ENCODE data around the gene HOMER3. TPM values are rescaled to one million over a fixed set of nuclear protein-coding genes. Genes with fewer than 3 reads are reported as not detected.

The HOMER3 gene
- total RNA-seq, 1 donor from 2014 or later: 50.6 TPM

DNA sequence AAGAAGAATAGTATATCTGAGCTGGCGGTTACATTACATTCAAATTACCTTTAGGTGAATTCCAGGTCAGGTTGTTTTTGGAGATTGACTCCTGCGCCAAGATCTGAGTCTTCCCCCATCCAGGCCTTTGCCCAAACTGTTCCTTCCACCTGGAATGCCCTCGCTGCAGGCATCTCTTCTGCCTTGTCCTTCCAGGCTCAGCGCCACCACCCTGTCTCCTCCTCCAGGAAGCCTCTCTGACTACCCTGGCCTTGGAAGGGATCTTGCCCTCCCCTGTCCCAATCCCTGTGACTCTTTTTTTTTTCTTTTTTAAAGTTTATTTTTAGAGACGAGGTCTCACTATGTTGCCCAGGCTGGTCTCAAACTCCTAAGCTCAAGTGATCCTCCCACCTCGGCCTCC is 1.7 kb upstream of the HOMER3 start:
- no peak overlapping the region for H3K4me3 Mint-ChIP-seq (ENCODE audit: unreplicated experiment)
- H3K27me3 Mint-ChIP-seq (ENCODE audit: low read depth): no peaks in the 10 kb centered on the region
- no peaks in the 10 kb centered on the region for H3K9me3 Mint-ChIP-seq (ENCODE audit: low read depth)
- peaks cover 4% of the 10 kb centered on the region for H3K36me3 Mint-ChIP-seq (ENCODE audit: low read depth)
- H3K4me1 Mint-ChIP-seq (ENCODE audit: low read depth): peaks cover 16% of the 10 kb centered on the region
- TF ChIP-seq, protein P1, sequence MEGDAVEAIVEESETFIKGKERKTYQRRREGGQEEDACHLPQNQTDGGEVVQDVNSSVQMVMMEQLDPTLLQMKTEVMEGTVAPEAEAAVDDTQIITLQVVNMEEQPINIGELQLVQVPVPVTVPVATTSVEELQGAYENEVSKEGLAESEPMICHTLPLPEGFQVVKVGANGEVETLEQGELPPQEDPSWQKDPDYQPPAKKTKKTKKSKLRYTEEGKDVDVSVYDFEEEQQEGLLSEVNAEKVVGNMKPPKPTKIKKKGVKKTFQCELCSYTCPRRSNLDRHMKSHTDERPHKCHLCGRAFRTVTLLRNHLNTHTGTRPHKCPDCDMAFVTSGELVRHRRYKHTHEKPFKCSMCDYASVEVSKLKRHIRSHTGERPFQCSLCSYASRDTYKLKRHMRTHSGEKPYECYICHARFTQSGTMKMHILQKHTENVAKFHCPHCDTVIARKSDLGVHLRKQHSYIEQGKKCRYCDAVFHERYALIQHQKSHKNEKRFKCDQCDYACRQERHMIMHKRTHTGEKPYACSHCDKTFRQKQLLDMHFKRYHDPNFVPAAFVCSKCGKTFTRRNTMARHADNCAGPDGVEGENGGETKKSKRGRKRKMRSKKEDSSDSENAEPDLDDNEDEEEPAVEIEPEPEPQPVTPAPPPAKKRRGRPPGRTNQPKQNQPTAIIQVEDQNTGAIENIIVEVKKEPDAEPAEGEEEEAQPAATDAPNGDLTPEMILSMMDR (IDR thresholded peaks at IDR 0.05): no peak
- H3K27ac Mint-ChIP-seq (ENCODE audit: unreplicated experiment): no peak overlapping the region
- no peak for DNase-seq (ENCODE audit: low spot score)

DNA sequence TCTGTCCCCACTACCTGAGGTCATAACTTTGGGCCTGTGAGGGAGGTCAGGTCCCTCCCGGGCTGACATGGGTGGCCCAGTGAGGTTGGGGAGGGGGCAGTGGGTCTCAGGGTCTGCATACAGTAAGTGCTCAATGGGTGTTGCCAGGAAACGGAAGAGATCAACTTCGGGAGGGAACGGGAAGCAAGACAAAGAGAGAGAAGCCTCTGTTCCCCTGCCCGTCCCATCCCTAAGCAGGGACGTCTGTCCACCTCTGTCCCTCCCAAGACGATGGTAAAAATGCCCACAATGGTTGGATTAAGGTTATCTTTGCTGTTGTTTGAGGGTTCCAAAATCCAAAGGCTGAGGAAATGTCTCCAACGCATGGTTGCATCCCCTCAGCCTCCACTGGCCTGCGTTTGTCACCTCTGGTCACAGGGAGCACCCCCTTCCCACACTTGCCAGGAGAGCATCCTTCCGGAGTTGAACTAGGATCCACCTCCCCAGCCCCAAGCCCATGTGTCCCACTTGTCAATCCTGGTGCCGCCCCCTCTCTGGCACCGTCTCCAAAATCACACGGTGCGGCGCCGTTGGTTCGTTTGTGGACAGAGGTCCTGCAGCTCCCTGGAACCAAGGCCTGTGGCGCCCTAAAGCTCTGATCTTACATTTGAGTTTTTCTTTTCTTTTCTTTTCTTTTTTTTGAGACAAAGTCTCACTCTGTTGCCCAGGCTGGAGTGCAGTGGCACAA is 774 bp upstream of the HOMER3 start:
- no peak for DNase-seq (ENCODE audit: low spot score)
- peaks cover 6% of the 10 kb centered on the region for H3K36me3 Mint-ChIP-seq (ENCODE audit: low read depth)
- H3K9me3 Mint-ChIP-seq (ENCODE audit: low read depth): no peaks in the 10 kb centered on the region
- H3K27me3 Mint-ChIP-seq (ENCODE audit: low read depth): no peaks in the 10 kb centered on the region
- peak overlapping the region; percentile 12 for H3K27ac Mint-ChIP-seq (ENCODE audit: unreplicated experiment)
- peak overlapping the region; percentile 31 for H3K4me3 Mint-ChIP-seq (ENCODE audit: unreplicated experiment)
- TF ChIP-seq, protein P1 (IDR thresholded peaks at IDR 0.05): peak; percentile 5
- H3K4me1 Mint-ChIP-seq (ENCODE audit: low read depth): peaks cover 16% of the 10 kb centered on the region

- no peaks in the 10 kb centered on the region for H3K9me3 Mint-ChIP-seq (ENCODE audit: low read depth)
- no peak for DNase-seq (ENCODE audit: low spot score)
- H3K36me3 Mint-ChIP-seq (ENCODE audit: low read depth): peaks cover 2% of the 10 kb centered on the region
- H3K27me3 Mint-ChIP-seq (ENCODE audit: low read depth): no peaks in the 10 kb centered on the region
- H3K27ac Mint-ChIP-seq (ENCODE audit: unreplicated experiment): peak overlapping the region; percentile 80
- peak overlapping the region; percentile 89 for H3K4me3 Mint-ChIP-seq (ENCODE audit: unreplicated experiment)
- TF ChIP-seq, protein P1 (IDR thresholded peaks at IDR 0.05): peak; percentile 29
- H3K4me1 Mint-ChIP-seq (ENCODE audit: low read depth): peaks cover 16% of the 10 kb centered on the region
Measured at GRCh38 chr19:18939922-18940768, 872 bp downstream of the HOMER3 start.

GRCh38 chr19:18939163-18939562 is 1.9 kb downstream of the HOMER3 start:
- no peaks in the 10 kb centered on the region for H3K27me3 Mint-ChIP-seq (ENCODE audit: low read depth)
- H3K36me3 Mint-ChIP-seq (ENCODE audit: low read depth): peaks cover 3% of the 10 kb centered on the region
- TF ChIP-seq, protein P1 (IDR thresholded peaks at IDR 0.05): no peak
- DNase-seq (ENCODE audit: low spot score): no peak
- peak overlapping the region; percentile 89 for H3K4me3 Mint-ChIP-seq (ENCODE audit: unreplicated experiment)
- H3K9me3 Mint-ChIP-seq (ENCODE audit: low read depth): no peaks in the 10 kb centered on the region
- H3K4me1 Mint-ChIP-seq (ENCODE audit: low read depth): peaks cover 16% of the 10 kb centered on the region
- H3K27ac Mint-ChIP-seq (ENCODE audit: unreplicated experiment): no peak overlapping the region

GRCh38 chr19:18933297-18933696 is 7.7 kb downstream of the HOMER3 start:
- no peak overlapping the region for H3K27ac Mint-ChIP-seq (ENCODE audit: unreplicated experiment)
- H3K4me1 Mint-ChIP-seq (ENCODE audit: low read depth): no peaks in the 10 kb centered on the region
- H3K36me3 Mint-ChIP-seq (ENCODE audit: low read depth): peaks cover 15% of the 10 kb centered on the region
- no peak for DNase-seq (ENCODE audit: low spot score)
- no peaks in the 10 kb centered on the region for H3K9me3 Mint-ChIP-seq (ENCODE audit: low read depth)
- TF ChIP-seq, protein P1 (IDR thresholded peaks at IDR 0.05): no peak
- H3K27me3 Mint-ChIP-seq (ENCODE audit: low read depth): no peaks in the 10 kb centered on the region
- no peak overlapping the region for H3K4me3 Mint-ChIP-seq (ENCODE audit: unreplicated experiment)
